Endometrial microvascular endothelial cells (primary cell): ENCODE results near the gene DR1. TPM values are rescaled to one million over a fixed set of nuclear protein-coding genes. Genes with fewer than 3 reads are reported as not detected.
"Not testable (repeated sequence)": the region's sequence is repeated elsewhere in the genome, so short reads cannot be mapped to it uniquely, and the experiment has no call there.

ENCODE experiments used
- in situ Hi-C: cut with HindIII; loops from 2 replicates; pipeline ENCODE4 v1.10.0; 2017; ENCODE audit warnings: low sequenced_read_pairs, low pct_unique_long_range_greater_than_20kb; ENCODE audit errors: inconsistent ontology term
- total RNA-seq: library from RNA; depleted of rRNA; stranded (reverse); fragments of >200 nt; gene quantifications from one replicate; pipeline ENCODE4 v1.2.3, GENCODE V29; 2015; ENCODE audit errors: inconsistent ontology term

Gene DR1
- total RNA-seq, 1 donor from 2014 or later, result 44.1 TPM

GRCh38 chr1:93338387-93339146 is 7.1 kb upstream of the DR1 start:
- in situ Hi-C loops, result no loop called here

GRCh38 chr1:93339171-93339697 is 6.5 kb upstream of the DR1 start:
- in situ Hi-C loops, result no loop called here

- in situ Hi-C loops, result no loop called here
These were observed 5.6 kb upstream of the DR1 start for GRCh38 chr1:93340090-93340489.

GRCh38 chr1:93344484-93344883 is 1.2 kb upstream of the DR1 start:
- in situ Hi-C loops, result no loop called here

GRCh38 chr1:93344886-93345632 is 648 bp upstream of the DR1 start:
- in situ Hi-C loops, result no loop called here

- in situ Hi-C loops, result no loop called here
These were observed 800 bp downstream of the DR1 start for GRCh38 chr1:93346421-93346993.

GRCh38 chr1:93347334-93347899 is 1.7 kb downstream of the DR1 start:
- in situ Hi-C loops, result no loop called here

- in situ Hi-C loops, result no loop called here
These were observed 2.5 kb downstream of the DR1 start for GRCh38 chr1:93348104-93348728.

- in situ Hi-C loops, result no loop called here
These were observed 3.8 kb downstream of the DR1 start for GRCh38 chr1:93349231-93350135.

- in situ Hi-C loops, result no loop called here
These were observed 4.6 kb downstream of the DR1 start for GRCh38 chr1:93350322-93350721.

- in situ Hi-C loops, result no loop called here
These were observed 5.2 kb downstream of the DR1 start for GRCh38 chr1:93350875-93351274.

GRCh38 chr1:93351346-93351745 is 5.6 kb downstream of the DR1 start:
- in situ Hi-C loops, result not testable (repeated sequence)

- in situ Hi-C loops, result no loop called here
These were observed 6.7 kb downstream of the DR1 start for GRCh38 chr1:93352376-93352775.

GRCh38 chr1:93353286-93353685 is 7.6 kb downstream of the DR1 start:
- in situ Hi-C loops, result no loop called here

- in situ Hi-C loops, result no loop called here
These were observed 9.0 kb downstream of the DR1 start for GRCh38 chr1:93354749-93355148.

GRCh38 chr1:93357242-93357641 is 11.5 kb downstream of the DR1 start:
- in situ Hi-C loops, result no loop called here

GRCh38 chr1:93358293-93358692 is 12.6 kb downstream of the DR1 start:
- in situ Hi-C loops, result no loop called here

GRCh38 chr1:93360111-93360510 is 14.4 kb downstream of the DR1 start:
- in situ Hi-C loops, result no loop called here
